Measurements from ENCODE around the gene LRR1.
"Not testable (repeated sequence)": the region's sequence is repeated elsewhere in the genome, so short reads cannot be mapped to it uniquely, and the experiment has no call there.

Gene LRR1

GRCh38 chr14:49623941-49624839, 25.4 kb downstream of the LRR1 start:
- no peak for DNase-seq (ENCODE audit: low spot score)

GRCh38 chr14:49633640-49634546, 35.2 kb downstream of the LRR1 start:
- DNase-seq (ENCODE audit: low spot score): peak; percentile 94

- DNase-seq (ENCODE audit: low spot score): peak; percentile 88
Observed at GRCh38 chr14:49634547-49635334, 36.0 kb downstream of the LRR1 start, which contains the start of gene DNAAF2. DNAAF2 (minus strand) TSS chr14:49635244; CDS start chr14:49635149, 95 bp downstream.

- no peak for DNase-seq (ENCODE audit: low spot score)
Observed at GRCh38 chr14:49636866-49637265, 38.1 kb downstream of the LRR1 start.

GRCh38 chr14:49637534-49638078, 38.9 kb downstream of the LRR1 start:
- no peak for DNase-seq (ENCODE audit: low spot score)

- DNase-seq (ENCODE audit: low spot score): no peak
Observed at GRCh38 chr14:49640540-49641417, 42.0 kb downstream of the LRR1 start.

GRCh38 chr14:49641697-49642129, 43.0 kb downstream of the LRR1 start:
- DNase-seq (ENCODE audit: low spot score): no peak

- DNase-seq (ENCODE audit: low spot score): no peak
Observed at GRCh38 chr14:49642163-49642562, 43.4 kb downstream of the LRR1 start.

- DNase-seq (ENCODE audit: low spot score): no peak
Observed at GRCh38 chr14:49653508-49653907, 54.8 kb downstream of the LRR1 start.

GRCh38 chr14:49654511-49654910, 55.8 kb downstream of the LRR1 start:
- no peak for DNase-seq (ENCODE audit: low spot score)

- not testable (repeated sequence) for DNase-seq (ENCODE audit: low spot score)
Observed at GRCh38 chr14:49657500-49657899, 58.8 kb downstream of the LRR1 start.

GRCh38 chr14:49659526-49660455, 61.1 kb downstream of the LRR1 start:
- no peak for DNase-seq (ENCODE audit: low spot score)
